Neural progenitor cell (in vitro differentiated cells): ENCODE data around the gene BPIFB6. TPM values are rescaled to one million over a fixed set of nuclear protein-coding genes. Genes with fewer than 3 reads are reported as not detected.

Source experiments
- DNase-seq: peaks from one replicate; pipeline ENCODE4 v3.0.0-alpha.2; 2016; ENCODE audit warnings: low spot score
- H2AFZ ChIP-seq: fragments of 200-600 bp; sonication (generic); replicated peaks from 2 replicates; pipeline ENCODE4 v1.6.1; 2016; ENCODE audit warnings: antibody characterized with exemption
- H3F3A ChIP-seq: fragments of 200-600 bp; sonication (generic); 2 replicates; pipeline ENCODE4 v1.6.1; 2016; ENCODE audit warnings: antibody characterized with exemption, low read depth
- H3K27ac ChIP-seq: fragments of 200-600 bp; sonication (generic); 2 replicates; pipeline ENCODE4 v1.5.1; 2016; ENCODE audit warnings: mild to moderate bottlenecking
- H3K27me3 ChIP-seq: fragments of 200-600 bp; sonication (generic); 2 replicates; pipeline ENCODE4 v1.6.1; 2016; ENCODE audit warnings: mild to moderate bottlenecking, moderate library complexity
- H3K36me3 ChIP-seq: fragments of 200-600 bp; sonication (generic); 2 replicates; pipeline ENCODE4 v1.5.1; 2016
- H3K4me1 ChIP-seq: fragments of 200-600 bp; sonication (generic); 2 replicates; pipeline ENCODE4 v1.6.1; 2016; ENCODE audit warnings: mixed run types
- H3K4me2 ChIP-seq: fragments of 200-600 bp; sonication (generic); 2 replicates; pipeline ENCODE4 v1.6.1; 2016
- H3K4me3 ChIP-seq: fragments of 200-600 bp; sonication (generic); 2 replicates; pipeline ENCODE4 v1.5.1; 2016
- H3K79me2 ChIP-seq: fragments of 200-600 bp; sonication (generic); 2 replicates; pipeline ENCODE4 v1.6.1; 2016; ENCODE audit warnings: low read depth
- H3K9ac ChIP-seq: fragments of 200-600 bp; sonication (generic); 2 replicates; pipeline ENCODE4 v1.6.1; 2016
- H3K9me3 ChIP-seq: fragments of 200-600 bp; sonication (generic); 2 replicates; pipeline ENCODE4 v1.5.1; 2016; ENCODE audit warnings: low read depth
- H4K20me1 ChIP-seq: fragments of 200-600 bp; sonication (generic); 2 replicates; pipeline ENCODE4 v1.6.1; 2016; ENCODE audit warnings: low read depth
- H3K27ac Mint-ChIP-seq: 3 replicates; pipeline ENCODE4 v1.8.0; 2021; ENCODE audit warnings: mixed read lengths
- H3K27me3 Mint-ChIP-seq: 2 replicates; pipeline ENCODE4 v1.8.0; 2022; ENCODE audit warnings: low read depth, mild to moderate bottlenecking, inconsistent platforms, moderate library complexity, mixed read lengths; ENCODE audit not compliant: insufficient read depth
- H3K36me3 Mint-ChIP-seq: 3 replicates; pipeline ENCODE4 v1.8.0; 2021; ENCODE audit warnings: mixed read lengths
- H3K4me1 Mint-ChIP-seq: 3 replicates; pipeline ENCODE4 v1.8.0; 2021; ENCODE audit warnings: mixed read lengths
- H3K4me3 Mint-ChIP-seq: 3 replicates; pipeline ENCODE4 v1.8.0; 2021; ENCODE audit warnings: mild to moderate bottlenecking, moderate library complexity, mixed read lengths
- H3K9me3 Mint-ChIP-seq: 3 replicates; pipeline ENCODE4 v1.8.0; 2020; ENCODE audit warnings: mixed read lengths
- EZH2 ChIP-seq: fragments of 200-600 bp; sonication (generic); IDR thresholded peaks from 2 replicates; pipeline ENCODE4 v1.6.1; 2017; ENCODE audit warnings: antibody characterized with exemption, mild to moderate bottlenecking, moderate library complexity
- EZH2phosphoT487 ChIP-seq: fragments of 200-600 bp; sonication (generic); IDR thresholded peaks from 2 replicates; pipeline ENCODE4 v1.6.1; 2017; ENCODE audit warnings: antibody characterized with exemption
- total RNA-seq: library from RNA; depleted of rRNA; stranded (reverse); fragments of >200 nt; gene quantifications from 2 replicates; pipeline ENCODE4 v1.2.3, GENCODE V29; 2015; ENCODE audit warnings: low replicate concordance
- TF ChIP-seq, protein P1 (sequence below): fragments of 200-600 bp; sonication (generic); IDR thresholded peaks from 2 replicates; pipeline ENCODE4 v1.5.1; 2017; ENCODE audit warnings: antibody characterized with exemption, mild to moderate bottlenecking

Gene BPIFB6
- total RNA-seq, 1 donor from 2014 or later, result not detected

DNA sequence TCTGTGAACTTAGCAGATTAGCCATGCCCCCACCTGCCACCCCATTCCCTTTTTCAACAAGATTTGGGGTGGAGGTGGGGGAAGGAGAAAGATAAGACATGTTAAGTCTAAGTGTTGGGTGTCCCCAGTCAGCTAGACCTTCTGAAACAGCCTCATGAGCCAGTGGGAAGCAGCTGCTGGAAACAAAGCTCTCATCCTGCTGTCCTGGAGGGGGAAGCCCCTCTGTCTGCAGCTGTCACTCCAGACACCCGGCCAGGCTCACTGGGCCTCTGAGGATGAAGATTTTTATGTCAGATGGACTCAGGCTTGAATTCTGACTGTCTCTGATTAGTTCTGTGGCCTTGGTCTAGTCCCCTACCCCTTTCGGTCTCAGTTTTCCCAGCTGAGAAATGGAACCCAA is 23.3 kb downstream of the BPIFB6 start:
- H3K4me2 ChIP-seq, result no peak overlapping the region
- H3K4me3 ChIP-seq, result no peak overlapping the region
- H3K9me3 ChIP-seq, result no peaks in the 10 kb centered on the region
- H3K79me2 ChIP-seq, result no peaks in the 10 kb centered on the region
- H2AFZ ChIP-seq, result no peak overlapping the region
- TF ChIP-seq, protein P1, sequence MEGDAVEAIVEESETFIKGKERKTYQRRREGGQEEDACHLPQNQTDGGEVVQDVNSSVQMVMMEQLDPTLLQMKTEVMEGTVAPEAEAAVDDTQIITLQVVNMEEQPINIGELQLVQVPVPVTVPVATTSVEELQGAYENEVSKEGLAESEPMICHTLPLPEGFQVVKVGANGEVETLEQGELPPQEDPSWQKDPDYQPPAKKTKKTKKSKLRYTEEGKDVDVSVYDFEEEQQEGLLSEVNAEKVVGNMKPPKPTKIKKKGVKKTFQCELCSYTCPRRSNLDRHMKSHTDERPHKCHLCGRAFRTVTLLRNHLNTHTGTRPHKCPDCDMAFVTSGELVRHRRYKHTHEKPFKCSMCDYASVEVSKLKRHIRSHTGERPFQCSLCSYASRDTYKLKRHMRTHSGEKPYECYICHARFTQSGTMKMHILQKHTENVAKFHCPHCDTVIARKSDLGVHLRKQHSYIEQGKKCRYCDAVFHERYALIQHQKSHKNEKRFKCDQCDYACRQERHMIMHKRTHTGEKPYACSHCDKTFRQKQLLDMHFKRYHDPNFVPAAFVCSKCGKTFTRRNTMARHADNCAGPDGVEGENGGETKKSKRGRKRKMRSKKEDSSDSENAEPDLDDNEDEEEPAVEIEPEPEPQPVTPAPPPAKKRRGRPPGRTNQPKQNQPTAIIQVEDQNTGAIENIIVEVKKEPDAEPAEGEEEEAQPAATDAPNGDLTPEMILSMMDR, result no peak
- TF ChIP-seq EZH2phosphoT487 (no peak), EZH2 (no peak)
- H4K20me1 ChIP-seq, result no peaks in the 10 kb centered on the region
- peaks cover 9% of the 10 kb centered on the region for H3K27me3 Mint-ChIP-seq
- no peak overlapping the region for H3K27ac ChIP-seq
- peaks cover 4% of the 10 kb centered on the region for H3K4me1 ChIP-seq
- H3K9me3 Mint-ChIP-seq, result no peaks in the 10 kb centered on the region
- peaks cover 14% of the 10 kb centered on the region for H3K4me1 Mint-ChIP-seq
- no peaks in the 10 kb centered on the region for H3K27me3 ChIP-seq
- H3K4me3 Mint-ChIP-seq, result no peak overlapping the region
- no peaks in the 10 kb centered on the region for H3K36me3 ChIP-seq
- no peaks in the 10 kb centered on the region for H3F3A ChIP-seq
- H3K9ac ChIP-seq, result no peak overlapping the region
- no peak overlapping the region for H3K27ac Mint-ChIP-seq
- H3K36me3 Mint-ChIP-seq, result no peaks in the 10 kb centered on the region
- DNase-seq, result no peak

DNA sequence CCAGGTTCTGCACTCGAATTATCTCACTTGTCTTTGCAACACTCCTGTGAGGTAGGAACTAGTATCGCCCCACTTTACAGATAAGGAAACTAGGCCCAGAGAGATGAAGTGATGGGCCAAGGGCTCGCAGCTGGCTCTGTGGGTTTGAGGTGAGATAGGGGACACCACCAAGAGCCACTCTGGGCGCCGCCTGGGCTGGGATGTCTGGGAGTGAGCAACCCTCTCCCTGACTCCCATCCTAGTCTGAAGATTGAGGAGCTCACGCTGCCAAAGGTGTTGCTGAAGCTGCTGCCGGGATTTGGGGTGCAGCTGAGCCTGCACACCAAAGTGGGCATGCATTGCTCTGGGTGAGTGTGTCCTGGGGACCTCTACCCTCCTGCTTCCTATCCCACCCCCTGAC is 27.7 kb downstream of the BPIFB6 start:
- no peaks in the 10 kb centered on the region for H3K79me2 ChIP-seq

DNA sequence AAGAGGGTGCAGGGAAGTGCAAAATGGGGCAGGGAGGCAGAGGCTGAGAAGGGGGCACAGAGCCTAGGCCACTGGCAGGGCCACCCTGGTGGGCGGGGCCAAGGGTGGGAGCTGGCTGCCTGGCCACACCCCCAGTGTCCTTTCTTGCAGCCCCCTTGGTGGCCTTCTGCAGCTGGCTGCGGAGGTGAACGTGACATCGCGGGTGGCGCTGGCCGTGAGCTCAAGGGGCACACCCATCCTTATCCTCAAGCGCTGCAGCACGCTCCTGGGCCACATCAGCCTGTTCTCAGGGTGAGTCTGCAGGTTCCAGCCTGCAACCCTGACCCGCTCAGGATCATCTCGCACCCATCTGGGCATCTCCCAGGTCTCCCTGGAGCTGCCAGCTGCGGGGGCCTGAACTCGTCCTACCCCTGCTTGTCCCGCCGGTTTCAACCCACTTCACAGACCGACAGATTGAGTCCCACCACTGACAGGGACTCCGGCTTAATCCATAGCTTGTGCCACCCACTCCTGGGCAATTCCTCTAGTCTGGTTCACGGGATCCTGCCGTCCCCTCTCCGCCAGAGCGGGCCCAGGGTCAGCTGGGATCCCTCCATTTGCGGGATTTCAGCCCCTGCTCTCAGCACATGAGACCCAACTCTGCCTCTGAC is 28.4 kb downstream of the BPIFB6 start:
- Mint-ChIP-seq H3K27ac (no peak overlapping the region), H3K9me3 (no peaks in the 10 kb centered on the region), H3K4me1 (peaks cover 17% of the 10 kb centered on the region), H3K36me3 (no peaks in the 10 kb centered on the region), H3K4me3 (no peak overlapping the region), H3K27me3 (peaks cover 18% of the 10 kb centered on the region)
- no peaks in the 10 kb centered on the region for H3K27me3 ChIP-seq
- TF ChIP-seq EZH2 (no peak), EZH2phosphoT487 (no peak)
- TF ChIP-seq, protein P1, result no peak
- H2AFZ ChIP-seq, result no peak overlapping the region
- no peaks in the 10 kb centered on the region for H3K9me3 ChIP-seq
- no peak overlapping the region for H3K4me3 ChIP-seq
- H3K9ac ChIP-seq, result no peak overlapping the region
- H3K79me2 ChIP-seq, result no peaks in the 10 kb centered on the region
- H4K20me1 ChIP-seq, result no peaks in the 10 kb centered on the region
- no peak for DNase-seq
- H3K4me2 ChIP-seq, result no peak overlapping the region
- H3K27ac ChIP-seq, result no peak overlapping the region
- peaks cover 16% of the 10 kb centered on the region for H3K4me1 ChIP-seq
- no peaks in the 10 kb centered on the region for H3K36me3 ChIP-seq
- H3F3A ChIP-seq, result no peaks in the 10 kb centered on the region

More for the DNA sequence above, 27.7 kb downstream of the BPIFB6 start:
- no peaks in the 10 kb centered on the region for H3K27me3 ChIP-seq
- H2AFZ ChIP-seq, result no peak overlapping the region
- no peak overlapping the region for H3K27ac Mint-ChIP-seq
- peaks cover 18% of the 10 kb centered on the region for H3K27me3 Mint-ChIP-seq
- no peaks in the 10 kb centered on the region for H3K9me3 Mint-ChIP-seq
- peaks cover 16% of the 10 kb centered on the region for H3K4me1 ChIP-seq
- H3K9me3 ChIP-seq, result no peaks in the 10 kb centered on the region
- no peak overlapping the region for H3K27ac ChIP-seq
- H3K9ac ChIP-seq, result no peak overlapping the region
- H3F3A ChIP-seq, result no peaks in the 10 kb centered on the region
- peaks cover 17% of the 10 kb centered on the region for H3K4me1 Mint-ChIP-seq
- H3K4me3 ChIP-seq, result no peak overlapping the region
- H3K4me3 Mint-ChIP-seq, result no peak overlapping the region
- TF ChIP-seq EZH2phosphoT487, result no peak
- TF ChIP-seq EZH2, result no peak
- TF ChIP-seq, protein P1, result no peak
- H4K20me1 ChIP-seq, result no peaks in the 10 kb centered on the region
- H3K4me2 ChIP-seq, result no peak overlapping the region
- DNase-seq, result no peak
- no peaks in the 10 kb centered on the region for H3K36me3 ChIP-seq
- no peaks in the 10 kb centered on the region for H3K36me3 Mint-ChIP-seq
